OCI-LY3 (cell line): Measurements from ENCODE around the gene FRG2.
"Not testable (repeated sequence)": the region's sequence is repeated elsewhere in the genome, so short reads cannot be mapped to it uniquely, and the experiment has no call there.

ENCODE experiments used
- H2AFZ ChIP-seq: fragments of 200-600, 300-600 bp; shearing (Covaris generic); 2 replicates; pipeline ENCODE4 v1.6.0; 2014; ENCODE audit warnings: antibody characterized with exemption, low read depth, low read length
- H3K27ac ChIP-seq: fragments of 200-600, 300-600 bp; sonication (generic); 2 replicates; pipeline ENCODE4 v1.5.1; 2014; ENCODE audit warnings: mild to moderate bottlenecking, low read length, moderate library complexity, mixed read lengths
- H3K27me3 ChIP-seq: fragments of 200-600, 300-600 bp; sonication (generic); 2 replicates; pipeline ENCODE4 v1.6.1; 2014; ENCODE audit warnings: low read depth, low read length, mixed read lengths
- H3K36me3 ChIP-seq: fragments of 200-600, 300-600 bp; sonication (generic); replicated peaks from 2 replicates; pipeline ENCODE3; 2014; ENCODE audit warnings: low read depth, low read length, mixed read lengths
- H3K4me1 ChIP-seq: fragments of 300-600, 200-600 bp; sonication (generic); 2 replicates; pipeline ENCODE4 v1.6.1; 2014; ENCODE audit warnings: low read length, mixed read lengths
- H3K4me2 ChIP-seq: fragments of 200-600, 300-600 bp; sonication (generic); 2 replicates; pipeline ENCODE4 v1.6.1; 2014; ENCODE audit warnings: low read length, mixed read lengths
- H3K4me3 ChIP-seq: fragments of 300-600, 200-600 bp; sonication (generic); 2 replicates; pipeline ENCODE4 v1.5.1; 2014; ENCODE audit warnings: antibody characterized with exemption, mild to moderate bottlenecking, low read length, moderate library complexity
- H3K79me2 ChIP-seq: fragments of 300-600, 200-600 bp; shearing (Covaris generic); 2 replicates; pipeline ENCODE4 v1.6.1; 2014; ENCODE audit warnings: mild to moderate bottlenecking, low read length, mixed read lengths
- H3K9ac ChIP-seq: fragments of 300-600, 200-600 bp; shearing (Covaris generic); 2 replicates; pipeline ENCODE4 v1.6.0; 2014; ENCODE audit warnings: mild to moderate bottlenecking, low read length, moderate library complexity
- H3K9me3 ChIP-seq: fragments of 200-600, 300-600 bp; shearing (Covaris generic); 2 replicates; pipeline ENCODE4 v1.6.1; 2014; ENCODE audit warnings: low read length, mixed read lengths; ENCODE audit not compliant: insufficient read depth
- H4K20me1 ChIP-seq: fragments of 200-600, 300-600 bp; sonication (generic); 2 replicates; pipeline ENCODE4 v1.6.1; 2016; ENCODE audit warnings: low read length, mixed read lengths; ENCODE audit not compliant: insufficient read depth
- CTCF ChIP-seq: fragments of 200-600, 300-600 bp; sonication (generic); IDR thresholded peaks from 2 replicates; pipeline ENCODE4 v1.5.1; 2014; ENCODE audit warnings: antibody characterized with exemption, low read length, low read depth
- EZH2phosphoT487 ChIP-seq: fragments of 200-600 bp; shearing (Covaris generic); IDR thresholded peaks from 2 replicates; pipeline ENCODE4 v1.6.1; 2018; ENCODE audit warnings: antibody characterized with exemption, mixed run types, low read depth

Gene FRG2

GRCh38 chr4:190031264-190031663 is 4.2 kb upstream of the FRG2 start:
- H3K4me3 ChIP-seq, H3K4me2 ChIP-seq, H3K4me1 ChIP-seq, H3K79me2 ChIP-seq, H3K27ac ChIP-seq, H4K20me1 ChIP-seq, H3K27me3 ChIP-seq, H3K36me3 ChIP-seq, H3K9me3 ChIP-seq, H2AFZ ChIP-seq, H3K9ac ChIP-seq: not testable (repeated sequence)

- not testable (repeated sequence) for H3K27ac ChIP-seq, H3K27me3 ChIP-seq, H2AFZ ChIP-seq, H3K9ac ChIP-seq, H4K20me1 ChIP-seq, H3K9me3 ChIP-seq, H3K4me3 ChIP-seq, H3K79me2 ChIP-seq, H3K4me1 ChIP-seq, H3K4me2 ChIP-seq, H3K36me3 ChIP-seq
Measured at GRCh38 chr4:190022614-190023281, 4.3 kb downstream of the FRG2 start.

- not testable (repeated sequence) for H3K4me3 ChIP-seq, H3K79me2 ChIP-seq, H3K4me2 ChIP-seq, H4K20me1 ChIP-seq, H3K4me1 ChIP-seq, H3K36me3 ChIP-seq, H3K27ac ChIP-seq, H2AFZ ChIP-seq, H3K9ac ChIP-seq, H3K9me3 ChIP-seq, H3K27me3 ChIP-seq
Measured at GRCh38 chr4:190021973-190022372, 5.1 kb downstream of the FRG2 start.

- no peaks in the 10 kb centered on the region for H3K27me3 ChIP-seq
- H3K36me3 ChIP-seq: no peaks in the 10 kb centered on the region
- H4K20me1 ChIP-seq: no peaks in the 10 kb centered on the region
- no peaks in the 10 kb centered on the region for H3K79me2 ChIP-seq
- TF ChIP-seq EZH2phosphoT487 (no peak), CTCF (no peak)
- H3K9me3 ChIP-seq: no peaks in the 10 kb centered on the region
- H2AFZ ChIP-seq: no peak overlapping the region
- no peak overlapping the region for H3K4me3 ChIP-seq
- H3K4me1 ChIP-seq: no peaks in the 10 kb centered on the region
- H3K27ac ChIP-seq: no peak overlapping the region
- no peak overlapping the region for H3K9ac ChIP-seq
- no peak overlapping the region for H3K4me2 ChIP-seq
Measured at GRCh38 chr4:190020790-190021717, 6.0 kb downstream of the FRG2 start.

GRCh38 chr4:190019859-190020463 is 7.1 kb downstream of the FRG2 start:
- not testable (repeated sequence) for H4K20me1 ChIP-seq, H3K4me1 ChIP-seq, H3K9me3 ChIP-seq, H3K9ac ChIP-seq, H2AFZ ChIP-seq, H3K27ac ChIP-seq, H3K4me3 ChIP-seq, H3K27me3 ChIP-seq, H3K36me3 ChIP-seq, H3K4me2 ChIP-seq, H3K79me2 ChIP-seq
